Measurements from ENCODE around the gene DEGS2.
"Not testable (repeated sequence)": the region's sequence is repeated elsewhere in the genome, so short reads cannot be mapped to it uniquely, and the experiment has no call there.

The DEGS2 gene

GRCh38 chr14:100178691-100179090, 19.2 kb upstream of the DEGS2 start:
- peak; percentile 23 for DNase-seq (ENCODE audit: low spot score)

- no peak for DNase-seq (ENCODE audit: low spot score)
Observed at GRCh38 chr14:100176811-100177327, 17.4 kb upstream of the DEGS2 start.

GRCh38 chr14:100173353-100173752, 13.9 kb upstream of the DEGS2 start:
- no peak for DNase-seq (ENCODE audit: low spot score)

- DNase-seq (ENCODE audit: low spot score), result no peak
Observed at GRCh38 chr14:100172811-100173210, 13.4 kb upstream of the DEGS2 start.

GRCh38 chr14:100170880-100171279, 11.4 kb upstream of the DEGS2 start:
- DNase-seq (ENCODE audit: low spot score), result no peak

GRCh38 chr14:100168506-100168905, 9.1 kb upstream of the DEGS2 start:
- DNase-seq (ENCODE audit: low spot score), result no peak

- no peak for DNase-seq (ENCODE audit: low spot score)
Observed at GRCh38 chr14:100165831-100166440, 6.5 kb upstream of the DEGS2 start.

- DNase-seq (ENCODE audit: low spot score), result no peak
Observed at GRCh38 chr14:100165376-100165775, 5.9 kb upstream of the DEGS2 start.

- DNase-seq (ENCODE audit: low spot score), result no peak
Observed at GRCh38 chr14:100160534-100160916, 1.1 kb upstream of the DEGS2 start.

GRCh38 chr14:100159865-100160533, 554 bp upstream of the DEGS2 start:
- no peak for DNase-seq (ENCODE audit: low spot score)

GRCh38 chr14:100158566-100159093, 815 bp downstream of the DEGS2 start:
- no peak for DNase-seq (ENCODE audit: low spot score)

GRCh38 chr14:100157548-100158232, 1.8 kb downstream of the DEGS2 start:
- not testable (repeated sequence) for DNase-seq (ENCODE audit: low spot score)

- no peak for DNase-seq (ENCODE audit: low spot score)
Observed at GRCh38 chr14:100156776-100157175, 2.7 kb downstream of the DEGS2 start.

GRCh38 chr14:100155756-100156616, 3.5 kb downstream of the DEGS2 start:
- no peak for DNase-seq (ENCODE audit: low spot score)

- peak; percentile 41 for DNase-seq (ENCODE audit: low spot score)
Observed at GRCh38 chr14:100155049-100155621, 4.3 kb downstream of the DEGS2 start.

- no peak for DNase-seq (ENCODE audit: low spot score)
Observed at GRCh38 chr14:100153560-100153959, 5.9 kb downstream of the DEGS2 start.

- no peak for DNase-seq (ENCODE audit: low spot score)
Observed at GRCh38 chr14:100152091-100152490, 7.4 kb downstream of the DEGS2 start.

- no peak for DNase-seq (ENCODE audit: low spot score)
Observed at GRCh38 chr14:100150932-100151587, 8.4 kb downstream of the DEGS2 start.

GRCh38 chr14:100149851-100150611, 9.4 kb downstream of the DEGS2 start:
- no peak for DNase-seq (ENCODE audit: low spot score)

Data from RKO (cell line).